Measurements from ENCODE around the gene SPRR1A.

SPRR1A gene

GRCh38 chr1:153030895-153031294 is 47.0 kb downstream of the SPRR1A start, which contains the start of gene SPRR1B:
Gene SPRR1B (plus strand): TSS chr1:153031203. CDS start chr1:153032346, 1,143 bp downstream.
- H3K4me3 ChIP-seq (ENCODE audit: insufficient read depth in 1 of 2, low read depth in 1 of 2, low read length in 2 of 2) = no peak within 1 kb of the TSS
- H3K9ac ChIP-seq (ENCODE audit: low read length) = no peak within 1 kb of the TSS
- H2AK5ac ChIP-seq (ENCODE audit: low read length, severe bottlenecking) = no peak within 1 kb of the TSS
- no peaks in the 10 kb centered on the region for H3K4me1 ChIP-seq (ENCODE audit: control insufficient read depth, insufficient read depth, low read depth, low read length)
- H3K9me3 ChIP-seq (ENCODE audit: control insufficient read depth, low read length) = no peaks in the 10 kb centered on the region
- no peak within 1 kb of the TSS for H3K14ac ChIP-seq (ENCODE audit: low read length in 2 of 2)
- H2BK5ac ChIP-seq (ENCODE audit: low read depth, low read length, poor library complexity, severe bottlenecking) = no peak within 1 kb of the TSS
- H3K23ac ChIP-seq (ENCODE audit: low read length in 2 of 2) = no peak within 1 kb of the TSS
- H3K79me1 ChIP-seq (replicated peaks; ENCODE audit: low read length, poor library complexity, severe bottlenecking) = no peaks in the 10 kb centered on the region
- no peak within 1 kb of the TSS for H3K4me2 ChIP-seq (ENCODE audit: low read length, poor library complexity, severe bottlenecking)
- no peak within 1 kb of the TSS for H2BK120ac ChIP-seq (ENCODE audit: low read depth, low read length)
- H2BK15ac ChIP-seq (ENCODE audit: low read depth, poor library complexity, severe bottlenecking) = no peak within 1 kb of the TSS
- H4K8ac ChIP-seq (ENCODE audit: low read length) = no peak within 1 kb of the TSS
- DNase-seq = no peak
- no peak within 1 kb of the TSS for H2AFZ ChIP-seq (ENCODE audit: low read depth, low read length)
- H2BK12ac ChIP-seq (ENCODE audit: low read length in 2 of 2) = no peak within 1 kb of the TSS
- H3K18ac ChIP-seq (ENCODE audit: low read depth in 1 of 2, low read length in 2 of 2) = no peak within 1 kb of the TSS
- no peaks in the 10 kb centered on the region for H3K36me3 ChIP-seq (ENCODE audit: control insufficient read depth in 1 of 2, insufficient read depth in 2 of 2, low read depth in 1 of 2, low read length in 2 of 2)
- H3K4ac ChIP-seq (ENCODE audit: low read depth in 1 of 2, low read length in 2 of 2) = no peak within 1 kb of the TSS
- no peak within 1 kb of the TSS for H4K91ac ChIP-seq (ENCODE audit: low read length)
- H3K27me3 ChIP-seq (ENCODE audit: control insufficient read depth in 1 of 2, insufficient read depth in 1 of 2, low read length in 2 of 2) = no peaks in the 10 kb centered on the region
- no peak within 1 kb of the TSS for H3K27ac ChIP-seq (ENCODE audit: low read length, poor library complexity, severe bottlenecking)

GRCh38 chr1:153032073-153032472 is 48.2 kb downstream of the SPRR1A start:
- Histone ChIP-seq H2AK5ac (ENCODE audit: low read length, severe bottlenecking) (no peak overlapping the region), H2BK12ac (ENCODE audit: low read length in 2 of 2) (no peak overlapping the region), H4K8ac (ENCODE audit: low read length) (no peak overlapping the region), H3K9me3 (ENCODE audit: control insufficient read depth, low read length) (no peaks in the 10 kb centered on the region), H3K4me2 (ENCODE audit: low read length, poor library complexity, severe bottlenecking) (no peak overlapping the region), H2BK15ac (ENCODE audit: low read depth, poor library complexity, severe bottlenecking) (no peak overlapping the region), H2BK5ac (ENCODE audit: low read depth, low read length, poor library complexity, severe bottlenecking) (no peak overlapping the region), H3K4ac (ENCODE audit: low read depth in 1 of 2, low read length in 2 of 2) (no peak overlapping the region), H2BK120ac (ENCODE audit: low read depth, low read length) (no peak overlapping the region), H3K14ac (ENCODE audit: low read length in 2 of 2) (no peak overlapping the region), H3K36me3 (ENCODE audit: control insufficient read depth in 1 of 2, insufficient read depth in 2 of 2, low read depth in 1 of 2, low read length in 2 of 2) (no peaks in the 10 kb centered on the region), H2AFZ (ENCODE audit: low read depth, low read length) (no peak overlapping the region), H4K91ac (ENCODE audit: low read length) (no peak overlapping the region), H3K4me3 (ENCODE audit: insufficient read depth in 1 of 2, low read depth in 1 of 2, low read length in 2 of 2) (no peak overlapping the region), H3K79me1 (replicated peaks; ENCODE audit: low read length, poor library complexity, severe bottlenecking) (no peaks in the 10 kb centered on the region), H3K4me1 (ENCODE audit: control insufficient read depth, insufficient read depth, low read depth, low read length) (no peaks in the 10 kb centered on the region), H3K27ac (ENCODE audit: low read length, poor library complexity, severe bottlenecking) (no peak overlapping the region), H3K23ac (ENCODE audit: low read length in 2 of 2) (no peak overlapping the region), H3K9ac (ENCODE audit: low read length) (no peak overlapping the region), H3K18ac (ENCODE audit: low read depth in 1 of 2, low read length in 2 of 2) (no peak overlapping the region), H3K27me3 (ENCODE audit: control insufficient read depth in 1 of 2, insufficient read depth in 1 of 2, low read length in 2 of 2) (no peaks in the 10 kb centered on the region)
- DNase-seq = no peak

- no peak for DNase-seq
Observed at GRCh38 chr1:153032677-153033308, 48.9 kb downstream of the SPRR1A start.

GRCh38 chr1:153035211-153035610 is 51.3 kb downstream of the SPRR1A start:
- Histone ChIP-seq H2BK120ac (ENCODE audit: low read depth, low read length) (no peak overlapping the region), H3K4me3 (ENCODE audit: insufficient read depth in 1 of 2, low read depth in 1 of 2, low read length in 2 of 2) (no peak overlapping the region), H3K18ac (ENCODE audit: low read depth in 1 of 2, low read length in 2 of 2) (no peak overlapping the region), H2AFZ (ENCODE audit: low read depth, low read length) (no peak overlapping the region), H3K9me3 (ENCODE audit: control insufficient read depth, low read length) (no peaks in the 10 kb centered on the region), H3K4me2 (ENCODE audit: low read length, poor library complexity, severe bottlenecking) (no peak overlapping the region), H3K27ac (ENCODE audit: low read length, poor library complexity, severe bottlenecking) (no peak overlapping the region), H4K8ac (ENCODE audit: low read length) (no peak overlapping the region), H2BK15ac (ENCODE audit: low read depth, poor library complexity, severe bottlenecking) (no peak overlapping the region), H3K79me1 (replicated peaks; ENCODE audit: low read length, poor library complexity, severe bottlenecking) (no peaks in the 10 kb centered on the region), H3K4ac (ENCODE audit: low read depth in 1 of 2, low read length in 2 of 2) (no peak overlapping the region), H2AK5ac (ENCODE audit: low read length, severe bottlenecking) (no peak overlapping the region), H3K9ac (ENCODE audit: low read length) (no peak overlapping the region), H3K23ac (ENCODE audit: low read length in 2 of 2) (no peak overlapping the region), H2BK5ac (ENCODE audit: low read depth, low read length, poor library complexity, severe bottlenecking) (no peak overlapping the region), H3K27me3 (ENCODE audit: control insufficient read depth in 1 of 2, insufficient read depth in 1 of 2, low read length in 2 of 2) (no peaks in the 10 kb centered on the region), H4K91ac (ENCODE audit: low read length) (no peak overlapping the region), H3K36me3 (ENCODE audit: control insufficient read depth in 1 of 2, insufficient read depth in 2 of 2, low read depth in 1 of 2, low read length in 2 of 2) (no peaks in the 10 kb centered on the region), H3K14ac (ENCODE audit: low read length in 2 of 2) (no peak overlapping the region), H3K4me1 (ENCODE audit: control insufficient read depth, insufficient read depth, low read depth, low read length) (no peaks in the 10 kb centered on the region), H2BK12ac (ENCODE audit: low read length in 2 of 2) (no peak overlapping the region)
- DNase-seq = no peak
- no CpG with 5 or more reads among the region's 1 CpG for WGBS

More at GRCh38 chr1:153032677-153033308, 48.9 kb downstream of the SPRR1A start:
- Histone ChIP-seq H3K9me3 (ENCODE audit: control insufficient read depth, low read length) (no peaks in the 10 kb centered on the region), H3K4me2 (ENCODE audit: low read length, poor library complexity, severe bottlenecking) (no peak overlapping the region), H3K27ac (ENCODE audit: low read length, poor library complexity, severe bottlenecking) (no peak overlapping the region), H4K8ac (ENCODE audit: low read length) (no peak overlapping the region), H3K4me3 (ENCODE audit: insufficient read depth in 1 of 2, low read depth in 1 of 2, low read length in 2 of 2) (no peak overlapping the region), H3K18ac (ENCODE audit: low read depth in 1 of 2, low read length in 2 of 2) (no peak overlapping the region), H3K23ac (ENCODE audit: low read length in 2 of 2) (no peak overlapping the region), H2BK120ac (ENCODE audit: low read depth, low read length) (no peak overlapping the region), H3K79me1 (replicated peaks; ENCODE audit: low read length, poor library complexity, severe bottlenecking) (no peaks in the 10 kb centered on the region), H2BK5ac (ENCODE audit: low read depth, low read length, poor library complexity, severe bottlenecking) (no peak overlapping the region), H3K27me3 (ENCODE audit: control insufficient read depth in 1 of 2, insufficient read depth in 1 of 2, low read length in 2 of 2) (no peaks in the 10 kb centered on the region), H2BK12ac (ENCODE audit: low read length in 2 of 2) (no peak overlapping the region), H4K91ac (ENCODE audit: low read length) (no peak overlapping the region), H2BK15ac (ENCODE audit: low read depth, poor library complexity, severe bottlenecking) (no peak overlapping the region), H3K4ac (ENCODE audit: low read depth in 1 of 2, low read length in 2 of 2) (no peak overlapping the region), H3K14ac (ENCODE audit: low read length in 2 of 2) (no peak overlapping the region), H3K4me1 (ENCODE audit: control insufficient read depth, insufficient read depth, low read depth, low read length) (no peaks in the 10 kb centered on the region), H2AFZ (ENCODE audit: low read depth, low read length) (no peak overlapping the region), H3K36me3 (ENCODE audit: control insufficient read depth in 1 of 2, insufficient read depth in 2 of 2, low read depth in 1 of 2, low read length in 2 of 2) (no peaks in the 10 kb centered on the region), H2AK5ac (ENCODE audit: low read length, severe bottlenecking) (no peak overlapping the region), H3K9ac (ENCODE audit: low read length) (no peak overlapping the region)
- 52% methylated on average over 3 of the region's 3 CpGs for WGBS
